Eye (tissue), 1 donor: Measurements from ENCODE around the gene NEK6.
A peak's percentile ranks its signal among the peaks of the same experiment; 100 is the strongest.

Experiments used
- DNase-seq: peaks from one replicate; pipeline ENCODE4 v3.0.0-alpha.2; 2015

The NEK6 gene

GRCh38 chr9:124359426-124359825 is 101.7 kb downstream of the NEK6 start:
- no peak for DNase-seq

GRCh38 chr9:124359855-124360678 is 102.3 kb downstream of the NEK6 start:
- DNase-seq: no peak

GRCh38 chr9:124361128-124361527 is 103.4 kb downstream of the NEK6 start:
- peak; percentile 65 for DNase-seq

- DNase-seq: no peak
These were observed 105.8 kb downstream of the NEK6 start for GRCh38 chr9:124363326-124364096.

GRCh38 chr9:124364141-124364540 is 106.4 kb downstream of the NEK6 start:
- no peak for DNase-seq

- DNase-seq: no peak
These were observed 107.3 kb downstream of the NEK6 start for GRCh38 chr9:124365036-124365435.

GRCh38 chr9:124366476-124367220 is 108.9 kb downstream of the NEK6 start:
- no peak for DNase-seq

- DNase-seq: no peak
These were observed 110.9 kb downstream of the NEK6 start for GRCh38 chr9:124368692-124369091.

- DNase-seq: no peak
These were observed 111.6 kb downstream of the NEK6 start for GRCh38 chr9:124369231-124369797.

- no peak for DNase-seq
These were observed 113.3 kb downstream of the NEK6 start for GRCh38 chr9:124370896-124371582.

GRCh38 chr9:124372038-124372437 is 114.3 kb downstream of the NEK6 start:
- no peak for DNase-seq

GRCh38 chr9:124373386-124373785 is 115.6 kb downstream of the NEK6 start:
- no peak for DNase-seq

- DNase-seq: no peak
These were observed 116.1 kb downstream of the NEK6 start for GRCh38 chr9:124373851-124374250.

- no peak for DNase-seq
These were observed 118.0 kb downstream of the NEK6 start for GRCh38 chr9:124375726-124376125.

GRCh38 chr9:124376329-124376728 is 118.6 kb downstream of the NEK6 start:
- DNase-seq: no peak

- DNase-seq: no peak
These were observed 120.0 kb downstream of the NEK6 start for GRCh38 chr9:124377551-124378406.

GRCh38 chr9:124381170-124381945 is 123.6 kb downstream of the NEK6 start:
- DNase-seq: no peak

- no peak for DNase-seq
These were observed 126.5 kb downstream of the NEK6 start for GRCh38 chr9:124384210-124384609.

GRCh38 chr9:124384846-124385245 is 127.1 kb downstream of the NEK6 start:
- no peak for DNase-seq

- DNase-seq: no peak
These were observed 127.9 kb downstream of the NEK6 start for GRCh38 chr9:124385623-124386022.

GRCh38 chr9:124386201-124386600 is 128.5 kb downstream of the NEK6 start:
- DNase-seq: no peak
